IPS-NIHi11 (cell line): ENCODE results near the gene SEC61A1.

Experiments
- DNase-seq: peaks from one replicate; pipeline ENCODE4 v3.0.0; 2012; ENCODE audit warnings: mixed read lengths, low spot score

SEC61A1 gene

GRCh38 chr3:128051837-128052594, at the start of gene SEC61A1:
SEC61A1 (plus strand) TSS chr3:128052437; CDS start chr3:128052553, 116 bp downstream.
- peak; percentile 99 for DNase-seq

- no peak for DNase-seq
Observed at GRCh38 chr3:128004661-128005060, 47.6 kb upstream of the SEC61A1 start.

DNA sequence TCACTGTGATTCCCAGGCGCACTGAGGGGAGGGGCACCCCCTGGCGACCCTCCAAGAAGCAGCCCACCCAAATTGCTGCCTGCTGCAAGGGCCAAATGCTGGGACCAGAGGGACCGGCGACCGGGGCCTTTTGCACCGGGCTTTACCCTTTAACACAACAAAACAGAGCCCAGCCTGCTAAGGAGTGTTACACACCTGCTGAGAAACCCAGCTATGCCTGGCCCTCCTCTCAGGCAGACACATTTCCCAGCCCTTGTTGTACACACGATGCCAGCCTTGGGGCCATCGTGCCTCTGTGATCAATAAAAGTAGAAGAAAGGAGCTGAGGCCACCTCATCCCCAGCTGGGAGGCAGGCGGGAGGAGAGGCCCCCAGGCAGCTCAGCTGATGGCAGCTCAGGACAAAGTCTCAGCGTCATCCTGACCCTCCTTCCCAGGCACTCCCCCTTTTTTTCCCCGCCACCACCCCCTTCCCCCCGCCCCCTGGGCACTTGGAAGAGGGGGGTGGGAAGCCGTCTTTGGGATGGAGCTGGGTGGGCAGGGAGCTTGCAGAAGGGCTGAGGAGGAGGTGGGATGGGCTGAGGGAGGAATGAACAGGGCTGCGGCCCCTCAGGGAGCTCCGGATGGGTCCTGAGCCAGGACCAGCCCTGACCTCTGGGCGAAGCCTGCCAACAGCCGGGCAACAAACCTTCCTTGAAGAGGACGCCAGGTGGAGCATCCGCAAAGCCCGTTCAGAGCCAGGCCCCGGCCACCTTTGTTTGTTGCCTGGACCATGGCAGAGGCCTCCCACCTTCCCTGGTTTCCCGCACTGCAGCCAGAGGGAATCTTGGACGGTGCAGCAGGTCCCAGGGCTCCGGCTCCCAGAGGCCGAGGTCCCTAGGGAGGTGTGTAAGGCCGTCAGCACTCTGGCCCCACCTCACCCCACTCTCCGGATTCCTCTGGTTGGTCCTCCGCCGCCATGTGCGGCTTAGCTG, 45.9 kb upstream of the SEC61A1 start:
- peak; percentile 49 for DNase-seq

DNA sequence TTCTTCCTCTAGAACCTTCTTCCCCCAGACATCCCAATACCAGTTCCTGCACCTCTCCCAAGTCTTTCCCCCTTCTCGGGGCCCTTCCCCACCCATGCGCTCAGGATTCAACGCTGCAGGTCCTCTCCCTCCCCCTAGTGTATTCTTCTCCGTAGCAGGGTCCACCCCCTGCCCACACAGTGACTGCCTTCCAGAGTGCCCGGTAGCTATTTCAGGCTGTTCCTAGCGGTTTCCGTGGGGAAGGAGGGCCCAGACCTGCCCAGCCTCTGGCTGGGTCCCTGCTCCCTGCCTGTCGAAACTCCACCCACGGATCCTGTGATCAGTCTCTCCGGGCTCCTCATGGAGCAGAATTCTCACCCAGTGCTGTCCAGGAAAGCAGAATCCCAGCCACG, 45.2 kb upstream of the SEC61A1 start:
- DNase-seq, result no peak

- no peak for DNase-seq
Observed at GRCh38 chr3:128009952-128010846, 42.0 kb upstream of the SEC61A1 start.

DNA sequence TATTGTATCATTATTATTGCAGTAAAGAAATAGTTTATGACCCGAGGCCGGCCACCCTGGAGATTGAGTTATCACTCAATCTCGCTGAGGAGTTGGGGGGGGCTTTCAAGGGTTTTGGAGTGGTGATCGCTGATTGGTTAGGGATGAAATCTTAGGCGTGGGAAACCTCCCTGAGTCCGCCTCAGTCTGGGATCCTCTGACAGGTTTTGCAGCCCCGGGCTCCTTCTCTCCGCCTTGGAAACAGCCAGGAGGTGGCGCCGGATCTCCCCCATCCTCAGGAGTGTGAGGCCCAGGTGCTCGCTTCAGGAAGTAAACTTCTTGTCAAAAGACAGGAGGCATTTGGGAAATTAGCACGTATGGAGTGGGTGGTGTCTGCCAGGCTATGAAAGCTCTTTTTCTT, 41.1 kb upstream of the SEC61A1 start:
- DNase-seq, result peak; percentile 88

DNA sequence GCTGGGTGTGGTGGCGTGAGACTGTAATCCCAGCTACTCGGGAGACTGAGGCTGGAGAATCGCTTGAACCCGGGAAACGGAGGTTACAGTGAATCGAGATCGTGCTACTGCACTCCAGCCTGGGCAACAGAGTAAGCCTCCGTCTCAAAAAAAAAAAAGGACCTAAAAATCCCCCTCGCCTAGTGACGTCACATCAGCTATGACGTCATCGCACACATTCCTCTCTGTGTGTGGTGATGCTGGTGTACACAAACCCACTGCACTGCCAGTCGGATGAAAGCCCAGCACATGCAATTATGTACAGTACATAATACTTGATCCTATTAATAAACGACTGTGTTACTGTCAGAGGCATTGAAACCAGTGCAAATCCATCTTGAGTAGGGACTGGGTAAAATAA, 40.2 kb upstream of the SEC61A1 start:
- no peak for DNase-seq

- no peak for DNase-seq
Observed at GRCh38 chr3:128014548-128014947, 37.7 kb upstream of the SEC61A1 start.

DNA sequence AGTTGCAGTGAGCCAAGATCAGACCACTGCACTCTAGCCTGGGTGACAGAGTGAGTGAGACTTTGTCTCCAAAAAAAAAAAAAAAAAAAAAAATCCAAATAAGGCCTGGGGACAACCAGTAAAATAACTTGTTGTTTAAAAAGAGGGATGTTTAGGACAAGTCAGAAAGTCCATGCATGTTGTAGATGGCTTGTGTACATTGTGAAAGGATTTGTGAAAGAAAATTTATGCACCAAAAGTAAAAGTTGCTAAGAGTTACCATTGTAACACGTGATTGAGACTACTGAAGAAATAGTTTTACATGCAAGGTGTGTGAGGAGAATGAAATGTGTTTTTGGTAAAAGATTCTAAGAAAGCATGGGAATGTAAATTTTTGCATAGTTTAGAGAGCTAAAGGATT, 35.7 kb upstream of the SEC61A1 start:
- DNase-seq, result no peak

DNA sequence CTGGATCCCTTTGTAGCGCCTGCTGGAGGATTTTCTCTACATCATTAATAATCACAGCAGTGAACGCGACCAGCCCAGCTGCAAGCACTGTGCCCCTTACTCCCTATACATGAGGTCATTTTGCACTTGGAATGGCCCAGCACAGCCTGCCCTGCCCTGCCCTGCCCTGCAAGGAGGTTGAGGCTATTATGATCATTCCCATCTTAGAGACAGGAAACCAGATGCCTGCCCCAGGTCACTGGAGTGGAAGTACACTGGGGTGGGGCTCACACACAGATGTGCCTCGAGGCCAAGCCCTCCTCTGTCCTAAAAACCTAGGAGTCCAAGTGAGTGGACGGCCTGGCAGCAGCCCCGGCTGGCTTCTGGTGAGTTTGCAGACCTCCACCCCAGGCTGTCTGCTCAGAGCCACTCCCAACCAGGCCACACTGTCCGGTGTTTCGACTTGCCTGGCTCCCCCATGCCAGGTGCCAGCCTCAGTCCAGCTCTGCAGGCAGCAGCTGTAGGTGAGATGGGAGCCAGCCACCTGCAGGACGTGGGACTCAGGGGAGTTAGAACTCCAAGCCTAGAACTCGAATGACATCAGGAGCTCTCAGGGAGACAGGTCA, 30.4 kb upstream of the SEC61A1 start:
- DNase-seq, result no peak

DNA sequence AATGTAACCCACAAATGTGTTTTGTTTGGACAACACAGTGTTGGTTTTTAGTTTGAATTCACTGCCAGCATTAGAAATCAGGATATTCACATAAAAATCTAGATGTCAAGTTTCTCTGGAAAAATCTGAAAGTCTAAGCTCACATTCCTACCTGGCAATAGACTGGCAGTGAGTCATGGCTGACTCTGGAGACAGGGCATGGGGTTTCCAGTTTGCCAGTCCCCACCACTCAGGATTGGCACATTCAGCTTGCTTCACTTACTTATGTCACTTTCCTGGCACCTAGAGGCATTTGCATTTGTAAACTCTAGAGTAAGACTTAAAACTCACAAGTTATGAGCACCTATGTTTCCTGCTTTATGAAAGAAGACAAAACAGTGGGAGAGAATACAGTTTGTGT, 19.1 kb upstream of the SEC61A1 start:
- DNase-seq, result no peak

DNA sequence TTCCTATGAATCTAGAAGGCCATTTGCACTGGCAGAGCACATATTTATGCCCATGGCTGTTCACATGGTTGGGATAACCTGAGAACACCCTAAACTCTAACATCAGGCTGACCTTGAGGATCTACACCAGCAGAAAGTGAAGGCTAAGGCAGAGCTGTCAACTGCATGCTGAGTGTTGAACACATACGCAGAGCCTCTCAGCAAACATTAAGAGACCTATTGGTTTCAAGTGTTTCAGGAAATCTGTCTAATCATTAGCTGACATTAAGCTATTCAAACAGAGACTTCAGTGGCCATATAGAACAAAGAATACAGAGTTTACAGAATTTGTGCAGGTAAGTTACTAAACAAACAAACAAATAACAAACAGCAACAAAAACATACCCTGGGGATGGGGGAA, 16.1 kb upstream of the SEC61A1 start:
- no peak for DNase-seq

DNA sequence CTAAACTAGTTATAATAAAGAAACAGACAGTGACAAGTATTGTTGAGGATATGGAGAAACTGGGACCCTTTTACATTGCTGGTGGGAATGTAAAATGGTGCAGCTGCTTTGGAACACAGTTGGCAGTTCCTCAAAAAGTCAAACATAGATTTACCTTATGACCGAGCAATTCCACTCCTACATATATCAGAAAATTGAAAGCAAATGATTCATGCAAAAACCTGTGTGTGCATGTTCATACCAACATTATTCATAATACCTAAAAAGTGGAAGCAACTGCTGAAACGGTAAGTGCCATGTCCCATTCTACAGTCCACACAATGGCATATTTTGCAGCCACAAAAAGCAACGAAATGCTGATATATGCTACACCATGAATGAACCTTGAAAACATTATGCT, 12.2 kb upstream of the SEC61A1 start:
- no peak for DNase-seq

GRCh38 chr3:128040660-128041059, 11.6 kb upstream of the SEC61A1 start:
- no peak for DNase-seq

DNA sequence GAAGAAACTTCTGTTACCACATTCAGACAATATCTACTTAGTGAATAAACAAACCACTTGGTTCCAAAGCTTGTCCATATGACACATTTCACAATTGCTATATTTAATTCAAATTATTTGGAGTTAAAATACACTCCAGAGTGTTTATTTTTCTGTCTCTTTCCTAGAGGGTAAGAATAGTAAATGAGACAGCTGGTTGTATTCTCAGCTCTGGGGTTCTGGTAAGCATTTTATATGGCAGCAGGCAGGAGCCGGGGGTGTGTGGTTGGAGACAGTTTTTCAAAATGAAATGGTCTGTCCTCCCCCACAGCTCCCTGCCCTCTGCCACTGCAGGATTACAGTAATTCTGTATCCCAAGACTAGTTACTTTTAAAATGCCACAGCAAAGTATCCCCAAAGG, 10.9 kb upstream of the SEC61A1 start:
- no peak for DNase-seq

DNA sequence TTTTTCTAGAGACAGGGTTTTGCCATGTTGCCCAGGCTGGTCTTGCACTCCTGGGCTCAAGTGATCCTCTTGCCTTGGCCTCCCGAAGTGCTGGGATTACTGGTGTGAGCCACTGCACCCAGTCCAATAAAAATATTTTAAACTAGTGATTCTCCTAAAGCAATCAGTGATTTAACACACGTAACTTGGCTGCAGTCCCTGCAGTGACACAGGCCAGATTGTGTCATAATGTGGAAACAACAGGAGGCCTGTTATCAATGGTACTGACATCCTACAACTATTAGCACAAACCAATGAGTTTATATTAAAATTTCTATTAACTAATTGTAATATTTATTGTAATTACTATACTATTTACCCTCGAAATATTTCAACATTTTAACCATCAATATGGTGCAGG, 1.6 kb upstream of the SEC61A1 start:
- no peak for DNase-seq

DNA sequence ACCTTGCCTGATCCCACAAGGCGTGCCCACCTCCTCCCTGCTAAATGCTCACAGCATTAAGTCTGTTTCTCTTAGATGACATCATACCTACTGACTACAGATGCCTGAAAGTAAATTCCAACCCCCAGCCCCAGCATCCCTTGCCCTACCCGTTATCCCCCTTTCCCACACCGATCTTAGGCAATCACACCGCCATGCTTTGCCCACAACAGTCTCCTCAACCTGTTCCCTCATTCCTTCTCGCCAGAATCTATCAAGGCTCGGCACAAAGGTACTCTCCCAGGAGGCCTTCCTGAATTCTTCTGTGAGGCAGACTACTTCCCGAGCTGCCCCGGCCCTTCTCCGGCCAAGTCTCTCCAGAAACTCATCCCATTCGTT, 789 bp upstream of the SEC61A1 start:
- DNase-seq, result peak; percentile 30

DNA sequence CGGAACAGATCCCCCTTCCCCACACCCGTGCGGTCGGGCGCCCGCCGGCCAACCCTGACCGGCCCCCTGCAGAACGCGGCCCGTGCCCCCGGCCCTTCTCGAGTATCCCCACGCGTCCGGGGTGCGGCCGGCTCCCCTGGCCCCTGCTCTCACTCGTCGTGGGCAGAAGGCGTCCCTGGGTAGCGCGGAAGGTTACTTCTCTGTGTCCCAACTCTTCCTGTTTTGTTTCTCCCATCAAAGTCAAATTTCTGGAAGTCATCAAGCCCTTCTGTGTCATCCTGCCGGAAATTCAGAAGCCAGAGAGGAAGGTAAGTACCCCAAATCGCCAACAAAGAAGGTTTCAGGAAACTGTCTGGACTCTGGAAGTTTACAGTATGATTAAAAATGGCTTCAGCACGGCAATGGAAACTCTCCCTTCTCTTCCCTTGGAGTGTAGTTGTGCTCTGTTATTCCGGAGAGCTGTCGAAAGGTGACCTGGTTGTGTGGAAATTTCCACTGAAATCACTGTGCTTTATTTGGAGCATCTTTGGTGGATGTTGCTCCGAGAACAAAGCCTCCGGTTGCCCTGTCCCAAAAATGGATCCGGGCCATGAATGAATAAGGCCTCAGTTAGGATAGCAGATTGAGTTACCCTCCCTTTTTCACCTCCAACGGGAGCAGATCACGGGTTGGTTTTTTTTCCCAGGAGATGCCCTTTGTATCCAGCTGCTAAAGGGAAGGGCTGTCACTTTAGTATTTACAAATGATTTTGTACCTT, 536 bp downstream of the SEC61A1 start:
- no peak for DNase-seq

DNA sequence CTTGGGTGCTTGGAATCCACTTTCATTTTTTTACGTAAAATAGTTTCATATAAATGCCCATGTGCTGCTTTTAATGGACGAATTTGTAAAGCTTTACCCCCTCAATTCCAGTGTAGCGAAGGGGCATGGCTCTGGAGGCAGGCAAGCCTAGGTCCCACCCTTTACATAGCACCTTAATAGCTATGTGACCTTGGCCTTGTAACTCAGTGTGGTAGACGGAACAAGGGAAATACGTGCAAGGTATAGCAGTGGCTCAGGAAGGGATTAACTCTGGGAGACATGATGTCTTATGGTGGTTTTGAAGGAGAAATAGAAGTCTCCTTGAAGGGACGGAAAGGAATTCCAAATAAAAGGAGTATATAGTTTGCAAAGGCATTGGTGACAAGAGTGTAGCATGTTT, 1.4 kb downstream of the SEC61A1 start:
- no peak for DNase-seq

DNA sequence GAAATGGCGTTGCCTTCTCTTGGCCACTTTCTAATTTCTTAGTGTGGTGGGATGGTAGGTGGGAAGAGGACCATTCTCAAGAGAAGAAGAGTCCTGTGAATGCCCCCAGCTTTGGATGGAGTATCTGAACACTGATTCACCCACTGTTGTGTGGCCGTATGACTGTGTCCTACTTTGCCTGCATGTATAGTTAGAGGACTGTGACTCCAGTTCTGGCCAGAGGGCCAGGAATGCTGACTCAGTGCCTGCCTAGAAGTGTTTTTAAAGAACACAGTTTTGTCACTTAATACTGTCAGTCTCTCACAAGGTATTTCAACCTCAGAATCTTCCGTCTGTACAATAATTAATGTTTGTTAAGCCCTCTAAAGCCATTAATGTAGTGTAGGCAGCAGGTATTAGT, 2.1 kb downstream of the SEC61A1 start:
- DNase-seq, result no peak

GRCh38 chr3:128056258-128056657, 4.0 kb downstream of the SEC61A1 start:
- DNase-seq, result no peak
